ENCODE results near the gene RHNO1.

RHNO1 gene

DNA sequence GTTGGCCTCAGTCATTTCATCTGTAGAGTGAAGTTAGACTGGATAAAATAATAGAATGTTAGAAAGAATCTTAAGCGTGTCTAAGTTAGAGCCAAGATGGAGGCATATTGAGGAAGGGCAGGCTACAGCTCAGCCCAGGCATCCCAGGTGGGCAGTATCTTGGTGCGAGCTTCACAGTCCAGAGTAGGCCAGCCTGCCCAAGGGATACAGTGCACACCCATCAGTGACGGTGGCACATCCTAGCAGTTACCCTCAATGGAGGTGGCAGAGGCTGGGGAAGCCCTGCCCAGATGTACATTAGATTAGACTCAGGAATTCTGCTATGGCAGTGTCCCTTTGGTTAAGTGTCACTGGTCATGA, 35.2 kb downstream of the RHNO1 start:
- no peak for DNase-seq

DNA sequence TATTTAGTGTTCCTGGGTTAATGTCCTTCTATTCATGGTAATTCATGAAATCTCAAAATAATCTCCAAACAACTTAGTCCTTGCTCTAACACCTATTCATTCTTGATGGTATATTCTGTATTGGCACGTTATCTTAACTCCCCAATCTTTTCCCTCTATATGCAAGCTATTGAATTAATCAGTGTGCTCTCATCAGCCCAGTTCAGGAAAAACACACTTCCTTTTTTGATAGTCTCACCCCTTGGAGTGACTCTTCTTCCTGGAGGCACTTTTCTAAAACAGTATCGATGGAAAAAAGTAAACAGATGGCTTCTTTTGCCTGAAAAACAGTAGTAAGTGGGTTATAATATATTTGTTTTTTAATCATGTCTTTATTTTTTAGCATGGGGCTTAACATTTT, 42.2 kb downstream of the RHNO1 start:
- no peak for DNase-seq

DNA sequence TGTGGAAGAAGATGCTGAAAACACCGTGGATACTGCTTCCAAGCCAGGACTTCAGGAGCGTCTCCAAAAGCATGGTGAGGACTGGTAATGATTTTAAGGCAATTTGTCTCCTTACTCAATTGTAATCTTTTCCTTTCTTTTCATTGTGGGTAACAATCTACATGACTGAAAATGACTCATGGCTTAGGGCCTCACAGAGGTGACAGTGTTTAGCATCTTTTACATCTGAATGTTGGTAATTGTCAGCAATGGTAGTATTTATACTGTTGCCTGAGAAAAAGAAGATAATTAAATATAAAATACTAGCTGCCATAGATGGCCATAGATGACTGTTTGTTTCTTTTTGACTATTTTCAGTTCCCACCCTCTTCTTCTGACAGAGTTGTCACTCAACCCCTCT, 45.3 kb downstream of the RHNO1 start:
- no peak for DNase-seq

DNA sequence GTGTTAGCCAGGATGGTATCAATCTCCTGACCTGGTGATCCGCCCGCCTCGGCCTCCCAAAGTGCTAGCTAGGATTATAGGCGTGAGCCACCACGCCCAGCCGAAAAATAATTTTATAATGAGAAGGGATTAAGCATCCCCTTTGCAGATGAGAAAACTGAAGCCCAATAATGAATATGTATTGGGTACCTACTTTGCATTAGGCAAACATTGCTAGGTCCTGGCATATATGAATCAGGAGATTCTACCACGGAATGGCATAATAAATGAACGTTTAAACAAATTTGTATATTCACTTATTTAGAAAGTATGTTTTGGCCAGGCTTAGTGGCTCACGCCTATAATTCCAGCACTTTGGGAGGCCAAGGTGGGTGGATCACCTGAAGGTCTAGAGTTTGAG, 46.0 kb downstream of the RHNO1 start:
- no peak for DNase-seq

DNA sequence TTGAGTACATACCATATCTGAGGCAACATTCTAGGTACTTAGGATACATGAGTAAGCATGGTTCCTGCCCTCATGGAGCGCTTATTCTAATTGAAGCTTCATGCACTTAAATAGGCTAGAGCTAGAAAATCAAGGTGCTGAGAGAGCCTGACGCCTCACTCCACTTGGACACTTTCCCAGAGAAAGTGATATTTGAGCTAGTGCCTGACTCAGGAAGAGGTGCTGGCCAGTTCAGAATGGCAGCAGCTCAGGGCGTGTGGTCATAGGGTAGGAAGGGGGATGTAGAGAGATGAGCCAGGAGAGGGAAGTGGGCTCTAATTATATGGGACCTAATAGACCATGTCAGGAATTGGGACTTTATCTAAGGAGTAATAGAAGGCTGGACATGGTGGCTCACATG, 47.0 kb downstream of the RHNO1 start:
- DNase-seq: no peak

DNA sequence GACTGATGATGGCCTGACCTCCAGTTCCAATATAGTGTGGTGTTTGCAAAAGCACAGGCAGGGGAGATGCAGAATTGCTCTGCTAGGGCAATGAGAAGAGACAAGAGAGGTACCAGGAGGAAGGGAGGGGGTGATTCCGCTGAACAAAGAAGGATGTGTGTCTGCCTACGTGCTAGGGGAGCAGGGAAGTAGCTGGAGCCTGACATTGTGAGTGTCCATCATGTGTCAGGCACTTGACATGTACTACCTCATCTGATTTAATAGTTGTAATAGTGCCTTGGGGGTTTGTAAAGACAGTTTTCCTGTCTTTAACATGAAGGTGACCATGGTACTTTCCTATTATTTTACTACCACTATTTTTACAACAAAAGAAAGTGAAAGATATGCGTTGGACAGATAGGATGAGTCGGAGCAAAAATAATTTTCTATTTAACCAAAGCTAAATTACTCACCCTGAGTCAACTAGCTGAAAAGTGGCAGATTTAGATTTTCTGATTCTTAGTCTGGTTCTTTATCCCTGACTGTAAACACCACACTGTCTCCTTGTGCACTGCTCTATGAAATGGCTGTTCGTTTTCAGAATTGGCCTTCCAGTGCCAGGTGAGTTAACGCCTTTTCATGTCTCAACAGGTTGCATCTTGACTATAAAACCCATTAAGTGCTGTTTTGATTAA, 48.4 kb downstream of the RHNO1 start:
- DNase-seq: no peak

DNA sequence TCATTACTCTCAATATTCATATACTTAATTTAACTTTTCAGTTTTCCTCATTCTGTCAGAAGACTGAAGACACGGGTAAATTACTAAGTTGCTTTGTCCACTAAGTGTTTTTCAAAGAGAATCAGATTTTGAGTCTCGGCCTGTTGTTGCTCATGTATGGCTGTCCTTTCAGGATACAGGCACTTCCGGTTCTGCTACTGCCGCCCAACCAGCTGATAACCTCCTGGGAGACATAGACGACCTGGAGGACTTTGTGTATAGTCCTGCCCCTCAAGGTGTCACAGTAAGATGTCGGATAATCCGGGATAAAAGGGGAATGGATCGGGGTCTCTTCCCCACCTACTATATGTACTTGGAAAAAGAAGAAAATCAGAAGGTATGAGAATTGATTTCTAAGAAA, 53.8 kb downstream of the RHNO1 start:
- no peak for DNase-seq

DNA sequence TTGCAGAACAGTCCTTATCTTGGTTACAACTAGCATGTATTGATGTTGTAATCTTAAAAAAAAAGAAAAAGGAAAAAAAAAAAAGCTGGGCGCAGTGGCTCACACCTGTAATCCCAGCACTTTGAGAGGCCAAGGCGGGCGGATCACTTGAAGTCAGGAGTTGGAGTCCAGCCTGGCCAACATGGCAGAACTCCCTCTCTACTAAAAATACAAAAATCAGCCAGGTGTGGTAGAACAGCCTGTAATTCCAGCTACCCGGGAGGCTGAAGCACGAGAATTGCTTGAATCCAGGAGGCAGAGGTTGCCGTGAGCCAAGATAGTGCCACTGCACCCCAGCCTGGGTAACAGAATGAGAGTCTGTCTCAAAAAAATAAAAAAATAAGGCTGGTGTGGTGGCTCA, 56.6 kb downstream of the RHNO1 start:
- DNase-seq: no peak

DNA sequence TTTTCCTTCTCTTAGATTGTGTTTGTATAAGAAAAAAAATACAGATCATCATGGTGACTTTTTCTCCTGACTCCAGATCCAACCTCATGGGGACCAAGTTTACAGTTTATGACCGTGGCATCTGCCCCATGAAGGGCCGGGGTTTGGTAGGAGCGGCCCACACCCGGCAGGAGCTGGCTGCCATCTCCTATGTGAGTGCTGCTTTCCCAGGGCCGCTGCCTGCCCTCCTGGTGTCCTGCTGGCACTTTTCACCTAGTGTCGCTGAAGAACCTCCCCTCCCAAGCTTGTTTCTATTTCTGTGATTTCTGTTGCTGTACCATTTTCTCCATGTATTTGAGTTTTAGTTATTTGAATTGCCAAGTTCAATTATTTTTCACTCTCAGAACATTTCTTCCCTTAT, 57.3 kb downstream of the RHNO1 start:
- no peak for DNase-seq

DNA sequence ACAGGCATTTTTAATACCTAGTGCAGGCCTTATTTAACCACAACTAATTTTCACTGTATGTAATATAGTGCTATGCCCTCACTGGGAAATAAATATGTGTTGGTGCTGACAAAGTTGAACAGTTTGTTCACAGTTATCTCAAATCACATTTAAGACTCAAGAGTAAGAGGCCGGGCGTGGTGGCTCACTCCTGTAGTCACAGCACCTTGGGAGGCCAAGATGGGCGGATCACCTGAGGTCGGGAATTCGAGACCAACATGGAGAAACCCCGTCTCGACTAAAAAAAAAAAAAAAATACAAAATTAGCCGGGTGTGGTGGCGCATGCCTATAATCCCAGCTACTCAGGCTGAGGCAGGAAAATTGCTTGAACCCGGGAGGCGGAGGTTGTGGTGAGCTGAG, 59.3 kb downstream of the RHNO1 start:
- DNase-seq: no peak

DNA sequence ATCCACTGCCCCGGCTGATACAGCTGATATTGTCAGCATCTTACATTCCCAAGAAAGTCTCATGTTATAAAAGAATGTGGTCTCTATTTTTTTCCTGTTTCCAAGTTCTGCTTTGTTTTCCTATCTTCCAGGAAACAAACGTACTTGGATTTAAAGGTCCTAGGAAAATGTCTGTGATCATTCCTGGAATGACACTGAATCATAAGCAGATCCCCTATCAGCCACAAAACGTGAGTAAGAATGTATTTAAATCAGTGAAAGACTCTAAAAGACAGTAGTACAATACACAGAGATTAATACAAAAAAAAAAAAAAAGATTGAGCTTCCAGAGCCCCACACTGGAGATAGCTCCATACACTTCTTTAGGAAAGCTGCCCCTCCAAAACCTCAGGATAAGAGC, 60.5 kb downstream of the RHNO1 start:
- no peak for DNase-seq

Measured in T-helper 1 cell (primary cell).